ENCODE results near the gene TLCD2.

- TF ChIP-seq CTCF (IDR thresholded peaks at IDR 0.05), result no peak
- TF ChIP-seq POLR2A (IDR thresholded peaks at IDR 0.05), result no peak
Measured at GRCh38 chr17:1703063-1703462, 7.1 kb downstream of the TLCD2 start.

Data from heart left ventricle (tissue), 13 donors.